Ammon's horn (tissue), 1 donor: ENCODE measurements around the gene SETDB2.

Experiments used
- DNase-seq: peaks from one replicate; pipeline ENCODE4 v3.0.0-alpha.2; 2016; ENCODE audit warnings: low spot score

Gene SETDB2

GRCh38 chr13:49536144-49536873, 92.2 kb downstream of the SETDB2 start:
- DNase-seq = peak; percentile 55

GRCh38 chr13:49538404-49538803, 94.3 kb downstream of the SETDB2 start:
- DNase-seq = no peak

GRCh38 chr13:49539313-49539712, 95.2 kb downstream of the SETDB2 start:
- no peak for DNase-seq

GRCh38 chr13:49539746-49540145, 95.7 kb downstream of the SETDB2 start:
- DNase-seq = no peak

- peak; percentile 33 for DNase-seq
Observed at GRCh38 chr13:49540552-49540951, 96.5 kb downstream of the SETDB2 start.

- no peak for DNase-seq
Observed at GRCh38 chr13:49543656-49544055, 99.6 kb downstream of the SETDB2 start.
